ENCODE results near the gene ARSH. TPM values are rescaled to one million over a fixed set of nuclear protein-coding genes. Genes with fewer than 3 reads are reported as not detected.
"Not testable (repeated sequence)": the region's sequence is repeated elsewhere in the genome, so short reads cannot be mapped to it uniquely, and the experiment has no call there.

ARSH gene
- total RNA-seq, 2 experiments from 2014 or later, result not detected

GRCh38 chrX:2978639-2979038 lies 27.7 kb upstream of the ARSH start:
- H3K4me1 Mint-ChIP-seq; ATAC-seq; H3K9me3 Mint-ChIP-seq (ENCODE audit: low read depth); CTCF ChIA-PET; H3K4me3 Mint-ChIP-seq; H3K27ac Mint-ChIP-seq; H3K36me3 Mint-ChIP-seq; DNase-seq; H3K27me3 Mint-ChIP-seq: not testable (repeated sequence)

- no peak overlapping the region for H3K27ac Mint-ChIP-seq
- no peaks in the 10 kb centered on the region for H3K36me3 Mint-ChIP-seq
- H3K4me3 Mint-ChIP-seq, result no peak overlapping the region
- no peaks in the 10 kb centered on the region for H3K4me1 Mint-ChIP-seq
- ATAC-seq, result no peak
- H3K27me3 Mint-ChIP-seq, result no peaks in the 10 kb centered on the region
- DNase-seq, result no peak
- CTCF ChIA-PET, result no interaction called here
- H3K9me3 Mint-ChIP-seq (ENCODE audit: low read depth), result no peaks in the 10 kb centered on the region
These were observed 22.0 kb upstream of the ARSH start for GRCh38 chrX:2984342-2984741.

GRCh38 chrX:2989565-2989964 lies 16.8 kb upstream of the ARSH start:
- Mint-ChIP-seq H3K4me3 (no peak overlapping the region), H3K27me3 (no peaks in the 10 kb centered on the region), H3K36me3 (no peaks in the 10 kb centered on the region), H3K27ac (no peak overlapping the region), H3K4me1 (no peaks in the 10 kb centered on the region), H3K9me3 (ENCODE audit: low read depth) (no peaks in the 10 kb centered on the region)
- ATAC-seq (no peak), DNase-seq (no peak)
- CTCF ChIA-PET, result no interaction called here

- H3K27ac Mint-ChIP-seq, result no peak overlapping the region
- no peak overlapping the region for H3K4me3 Mint-ChIP-seq
- no peak for ATAC-seq
- no peaks in the 10 kb centered on the region for H3K27me3 Mint-ChIP-seq
- H3K9me3 Mint-ChIP-seq (ENCODE audit: low read depth), result peaks cover 3% of the 10 kb centered on the region
- CTCF ChIA-PET, result no interaction called here
- H3K36me3 Mint-ChIP-seq, result no peaks in the 10 kb centered on the region
- H3K4me1 Mint-ChIP-seq, result no peaks in the 10 kb centered on the region
- no peak for DNase-seq
These were observed 4.2 kb downstream of the ARSH start for GRCh38 chrX:3010532-3010931.

GRCh38 chrX:3017492-3017891 lies 11.1 kb downstream of the ARSH start:
- DNase-seq (no peak), ATAC-seq (no peak)
- H3K4me3 Mint-ChIP-seq, result no peak overlapping the region
- no peak overlapping the region for H3K27ac Mint-ChIP-seq
- no peaks in the 10 kb centered on the region for H3K27me3 Mint-ChIP-seq
- no peaks in the 10 kb centered on the region for H3K36me3 Mint-ChIP-seq
- H3K4me1 Mint-ChIP-seq, result no peaks in the 10 kb centered on the region
- CTCF ChIA-PET, result no interaction called here
- no peaks in the 10 kb centered on the region for H3K9me3 Mint-ChIP-seq (ENCODE audit: low read depth)

- Mint-ChIP-seq H3K36me3 (no peaks in the 10 kb centered on the region), H3K9me3 (ENCODE audit: low read depth) (no peaks in the 10 kb centered on the region), H3K4me1 (no peaks in the 10 kb centered on the region), H3K4me3 (no peak overlapping the region), H3K27ac (no peak overlapping the region), H3K27me3 (no peaks in the 10 kb centered on the region)
- CTCF ChIA-PET, result no interaction called here
- ATAC-seq (no peak), DNase-seq (no peak)
These were observed 17.8 kb downstream of the ARSH start for GRCh38 chrX:3024176-3024575.

- Mint-ChIP-seq H3K36me3 (no peaks in the 10 kb centered on the region), H3K9me3 (ENCODE audit: low read depth) (no peaks in the 10 kb centered on the region), H3K4me3 (no peak overlapping the region), H3K4me1 (no peaks in the 10 kb centered on the region), H3K27me3 (no peaks in the 10 kb centered on the region), H3K27ac (no peak overlapping the region)
- DNase-seq (no peak), ATAC-seq (no peak)
- CTCF ChIA-PET, result no interaction called here
These were observed 19.9 kb downstream of the ARSH start for GRCh38 chrX:3026074-3026815.

- Mint-ChIP-seq H3K36me3 (no peaks in the 10 kb centered on the region), H3K4me3 (no peak overlapping the region), H3K4me1 (no peaks in the 10 kb centered on the region), H3K27ac (no peak overlapping the region), H3K9me3 (ENCODE audit: low read depth) (no peaks in the 10 kb centered on the region), H3K27me3 (no peaks in the 10 kb centered on the region)
- ATAC-seq, result no peak
- DNase-seq, result no peak
- CTCF ChIA-PET, result no interaction called here
These were observed 22.8 kb downstream of the ARSH start for GRCh38 chrX:3029129-3029528.

GRCh38 chrX:3037218-3037617 lies 30.9 kb downstream of the ARSH start:
- Mint-ChIP-seq H3K27me3 (no peaks in the 10 kb centered on the region), H3K9me3 (ENCODE audit: low read depth) (no peaks in the 10 kb centered on the region), H3K27ac (no peak overlapping the region), H3K36me3 (no peaks in the 10 kb centered on the region), H3K4me1 (no peaks in the 10 kb centered on the region), H3K4me3 (no peak overlapping the region)
- DNase-seq (no peak), ATAC-seq (no peak)
- CTCF ChIA-PET, result no interaction called here

GRCh38 chrX:3044196-3044595 lies 37.9 kb downstream of the ARSH start:
- H3K27ac Mint-ChIP-seq, result no peak overlapping the region
- peaks cover 6% of the 10 kb centered on the region for H3K4me1 Mint-ChIP-seq
- H3K27me3 Mint-ChIP-seq, result no peaks in the 10 kb centered on the region
- CTCF ChIA-PET, result no interaction called here
- DNase-seq, result no peak
- no peak overlapping the region for H3K4me3 Mint-ChIP-seq
- H3K36me3 Mint-ChIP-seq, result no peaks in the 10 kb centered on the region
- no peaks in the 10 kb centered on the region for H3K9me3 Mint-ChIP-seq (ENCODE audit: low read depth)
- no peak for ATAC-seq

GRCh38 chrX:3044671-3045070 lies 38.3 kb downstream of the ARSH start:
- ATAC-seq, result no peak
- no peaks in the 10 kb centered on the region for H3K9me3 Mint-ChIP-seq (ENCODE audit: low read depth)
- H3K4me1 Mint-ChIP-seq, result peaks cover 6% of the 10 kb centered on the region
- CTCF ChIA-PET, result no interaction called here
- no peak for DNase-seq
- no peak overlapping the region for H3K27ac Mint-ChIP-seq
- no peaks in the 10 kb centered on the region for H3K36me3 Mint-ChIP-seq
- no peak overlapping the region for H3K4me3 Mint-ChIP-seq
- no peaks in the 10 kb centered on the region for H3K27me3 Mint-ChIP-seq

GRCh38 chrX:3046253-3047240 lies 40.2 kb downstream of the ARSH start:
- CTCF ChIA-PET, result no interaction called here

GRCh38 chrX:3050523-3051175 lies 44.3 kb downstream of the ARSH start:
- DNase-seq; H3K27ac Mint-ChIP-seq; H3K4me1 Mint-ChIP-seq; H3K27me3 Mint-ChIP-seq; CTCF ChIA-PET; H3K36me3 Mint-ChIP-seq; H3K4me3 Mint-ChIP-seq; ATAC-seq; H3K9me3 Mint-ChIP-seq (ENCODE audit: low read depth): not testable (repeated sequence)

More at GRCh38 chrX:3046253-3047240, 40.2 kb downstream of the ARSH start:
- Mint-ChIP-seq H3K27me3 (no peaks in the 10 kb centered on the region), H3K4me1 (peaks cover 6% of the 10 kb centered on the region), H3K36me3 (no peaks in the 10 kb centered on the region), H3K9me3 (ENCODE audit: low read depth) (no peaks in the 10 kb centered on the region), H3K4me3 (peak overlapping the region; percentile 27), H3K27ac (no peak overlapping the region)
- DNase-seq (no peak), ATAC-seq (peak; percentile 53)

GRCh38 chrX:3052860-3053259 lies 46.5 kb downstream of the ARSH start:
- DNase-seq (no peak), ATAC-seq (no peak)
- H3K9me3 Mint-ChIP-seq (ENCODE audit: low read depth), result no peaks in the 10 kb centered on the region
- no peaks in the 10 kb centered on the region for H3K27me3 Mint-ChIP-seq
- no peak overlapping the region for H3K27ac Mint-ChIP-seq
- H3K4me1 Mint-ChIP-seq, result no peaks in the 10 kb centered on the region
- H3K4me3 Mint-ChIP-seq, result no peak overlapping the region
- CTCF ChIA-PET, result no interaction called here
- H3K36me3 Mint-ChIP-seq, result no peaks in the 10 kb centered on the region

Data from activated CD8-positive, alpha-beta memory T cell treated with anti-CD3 and anti-CD28 coated beads, Interleukin-2, amount 10 ng/mL, durations not matched to agents 7 days and 5 days (primary cell).